GM21381 (cell line): ENCODE data around the gene RBMS3.
"Not testable (repeated sequence)": the region's sequence is repeated elsewhere in the genome, so short reads cannot be mapped to it uniquely, and the experiment has no call there.

Experiments
- ATAC-seq: cut with Tn5 transposase; IDR thresholded peaks from one replicate; pipeline ENCODE4 v1.9.1; 2021; ENCODE audit warnings: mild to moderate bottlenecking, moderate library complexity; ENCODE audit not compliant: unreplicated experiment

RBMS3 gene

GRCh38 chr3:29382409-29382808 is 101.5 kb downstream of the RBMS3 start:
- no peak for ATAC-seq

- no peak for ATAC-seq
These were observed 102.0 kb downstream of the RBMS3 start for GRCh38 chr3:29382845-29383244.

GRCh38 chr3:29384640-29385039 is 103.8 kb downstream of the RBMS3 start:
- no peak for ATAC-seq

GRCh38 chr3:29385046-29385830 is 104.4 kb downstream of the RBMS3 start:
- ATAC-seq, result no peak

- ATAC-seq, result no peak
These were observed 108.5 kb downstream of the RBMS3 start for GRCh38 chr3:29389362-29389761.

- ATAC-seq, result no peak
These were observed 111.9 kb downstream of the RBMS3 start for GRCh38 chr3:29392625-29393388.

- ATAC-seq, result not testable (repeated sequence)
These were observed 113.1 kb downstream of the RBMS3 start for GRCh38 chr3:29393946-29394345.

- no peak for ATAC-seq
These were observed 116.5 kb downstream of the RBMS3 start for GRCh38 chr3:29397406-29397805.

GRCh38 chr3:29398787-29399186 is 117.9 kb downstream of the RBMS3 start:
- ATAC-seq, result no peak

GRCh38 chr3:29406291-29406832 is 125.5 kb downstream of the RBMS3 start:
- ATAC-seq, result no peak

GRCh38 chr3:29408676-29409075 is 127.8 kb downstream of the RBMS3 start:
- ATAC-seq, result no peak

- ATAC-seq, result no peak
These were observed 128.5 kb downstream of the RBMS3 start for GRCh38 chr3:29409409-29409808.

- ATAC-seq, result no peak
These were observed 129.3 kb downstream of the RBMS3 start for GRCh38 chr3:29410220-29410619.

- ATAC-seq, result no peak
These were observed 130.0 kb downstream of the RBMS3 start for GRCh38 chr3:29410660-29411405.

- peak; percentile 42 for ATAC-seq
These were observed 131.2 kb downstream of the RBMS3 start for GRCh38 chr3:29412110-29412509.

- no peak for ATAC-seq
These were observed 133.8 kb downstream of the RBMS3 start for GRCh38 chr3:29414468-29415224.

GRCh38 chr3:29415482-29416223 is 134.8 kb downstream of the RBMS3 start:
- no peak for ATAC-seq

- no peak for ATAC-seq
These were observed 135.6 kb downstream of the RBMS3 start for GRCh38 chr3:29416514-29416913.

GRCh38 chr3:29420106-29420505 is 139.2 kb downstream of the RBMS3 start:
- no peak for ATAC-seq
